ENCODE results near the gene RPA3. TPM values are rescaled to one million over a fixed set of nuclear protein-coding genes. Genes with fewer than 3 reads are reported as not detected.
"Not testable (repeated sequence)": the region's sequence is repeated elsewhere in the genome, so short reads cannot be mapped to it uniquely, and the experiment has no call there.

The RPA3 gene
- total RNA-seq, 1 donor from 2014 or later: 128 TPM

- no peak overlapping the region for H3K27ac Mint-ChIP-seq
- no peak for DNase-seq (ENCODE audit: low spot score)
- Histone ChIP-seq H3F3A (ENCODE audit: low read depth) (peaks cover 11% of the 10 kb centered on the region), H3K27me3 (no peaks in the 10 kb centered on the region), H3K4me2 (no peak overlapping the region), H3K79me2 (ENCODE audit: low read depth) (peaks cover 4% of the 10 kb centered on the region), H3K9ac (no peak overlapping the region), H2AFZ (replicated peaks) (no peak overlapping the region), H3K27ac (no peak overlapping the region), H3K4me1 (peaks cover 4% of the 10 kb centered on the region), H3K36me3 (no peaks in the 10 kb centered on the region), H4K20me1 (ENCODE audit: low read depth) (no peaks in the 10 kb centered on the region), H3K9me3 (ENCODE audit: low read depth) (no peaks in the 10 kb centered on the region), H3K4me3 (no peak overlapping the region)
- peaks cover 3% of the 10 kb centered on the region for H3K36me3 Mint-ChIP-seq
- H3K4me3 Mint-ChIP-seq: no peak overlapping the region
- no peaks in the 10 kb centered on the region for H3K27me3 Mint-ChIP-seq (ENCODE audit: insufficient read depth, low read depth)
- no peaks in the 10 kb centered on the region for H3K9me3 Mint-ChIP-seq
- TF ChIP-seq EZH2phosphoT487 (IDR thresholded peaks at IDR 0.05) (no peak), EZH2 (IDR thresholded peaks at IDR 0.05) (no peak)
- TF ChIP-seq, protein P1, sequence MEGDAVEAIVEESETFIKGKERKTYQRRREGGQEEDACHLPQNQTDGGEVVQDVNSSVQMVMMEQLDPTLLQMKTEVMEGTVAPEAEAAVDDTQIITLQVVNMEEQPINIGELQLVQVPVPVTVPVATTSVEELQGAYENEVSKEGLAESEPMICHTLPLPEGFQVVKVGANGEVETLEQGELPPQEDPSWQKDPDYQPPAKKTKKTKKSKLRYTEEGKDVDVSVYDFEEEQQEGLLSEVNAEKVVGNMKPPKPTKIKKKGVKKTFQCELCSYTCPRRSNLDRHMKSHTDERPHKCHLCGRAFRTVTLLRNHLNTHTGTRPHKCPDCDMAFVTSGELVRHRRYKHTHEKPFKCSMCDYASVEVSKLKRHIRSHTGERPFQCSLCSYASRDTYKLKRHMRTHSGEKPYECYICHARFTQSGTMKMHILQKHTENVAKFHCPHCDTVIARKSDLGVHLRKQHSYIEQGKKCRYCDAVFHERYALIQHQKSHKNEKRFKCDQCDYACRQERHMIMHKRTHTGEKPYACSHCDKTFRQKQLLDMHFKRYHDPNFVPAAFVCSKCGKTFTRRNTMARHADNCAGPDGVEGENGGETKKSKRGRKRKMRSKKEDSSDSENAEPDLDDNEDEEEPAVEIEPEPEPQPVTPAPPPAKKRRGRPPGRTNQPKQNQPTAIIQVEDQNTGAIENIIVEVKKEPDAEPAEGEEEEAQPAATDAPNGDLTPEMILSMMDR (IDR thresholded peaks at IDR 0.05): no peak
- peaks cover 15% of the 10 kb centered on the region for H3K4me1 Mint-ChIP-seq
These were observed 35.5 kb downstream of the RPA3 start for GRCh38 chr7:7682861-7683260.

- H3K4me2 ChIP-seq: no peak overlapping the region
- peaks cover 4% of the 10 kb centered on the region for H3K79me2 ChIP-seq (ENCODE audit: low read depth)
- TF ChIP-seq, protein P1 (IDR thresholded peaks at IDR 0.05): no peak
- TF ChIP-seq EZH2 (IDR thresholded peaks at IDR 0.05) (no peak), EZH2phosphoT487 (IDR thresholded peaks at IDR 0.05) (no peak)
- no peak for DNase-seq (ENCODE audit: low spot score)
- peaks cover 13% of the 10 kb centered on the region for H3F3A ChIP-seq (ENCODE audit: low read depth)
- Mint-ChIP-seq H3K4me3 (no peak overlapping the region), H3K27ac (no peak overlapping the region), H3K9me3 (no peaks in the 10 kb centered on the region), H3K36me3 (peaks cover 6% of the 10 kb centered on the region), H3K27me3 (ENCODE audit: insufficient read depth, low read depth) (no peaks in the 10 kb centered on the region), H3K4me1 (peaks cover 7% of the 10 kb centered on the region)
- H3K9me3 ChIP-seq (ENCODE audit: low read depth): no peaks in the 10 kb centered on the region
- no peak overlapping the region for H2AFZ ChIP-seq (replicated peaks)
- H4K20me1 ChIP-seq (ENCODE audit: low read depth): no peaks in the 10 kb centered on the region
- H3K27me3 ChIP-seq: no peaks in the 10 kb centered on the region
- no peak overlapping the region for H3K9ac ChIP-seq
- H3K4me3 ChIP-seq: no peak overlapping the region
- H3K36me3 ChIP-seq: no peaks in the 10 kb centered on the region
- H3K27ac ChIP-seq: no peak overlapping the region
- peaks cover 2% of the 10 kb centered on the region for H3K4me1 ChIP-seq
These were observed 36.5 kb downstream of the RPA3 start for GRCh38 chr7:7681936-7682329.

- no peak overlapping the region for H3K4me3 Mint-ChIP-seq
- Histone ChIP-seq H3F3A (ENCODE audit: low read depth) (peaks cover 13% of the 10 kb centered on the region), H3K9ac (no peak overlapping the region), H3K27ac (no peak overlapping the region), H3K79me2 (ENCODE audit: low read depth) (peaks cover 4% of the 10 kb centered on the region), H3K4me2 (no peak overlapping the region), H2AFZ (replicated peaks) (no peak overlapping the region), H3K36me3 (no peaks in the 10 kb centered on the region), H3K9me3 (ENCODE audit: low read depth) (no peaks in the 10 kb centered on the region), H3K27me3 (no peaks in the 10 kb centered on the region), H3K4me3 (no peak overlapping the region), H4K20me1 (ENCODE audit: low read depth) (no peaks in the 10 kb centered on the region), H3K4me1 (no peaks in the 10 kb centered on the region)
- H3K9me3 Mint-ChIP-seq: no peaks in the 10 kb centered on the region
- H3K27ac Mint-ChIP-seq: no peak overlapping the region
- H3K36me3 Mint-ChIP-seq: peaks cover 6% of the 10 kb centered on the region
- no peaks in the 10 kb centered on the region for H3K27me3 Mint-ChIP-seq (ENCODE audit: insufficient read depth, low read depth)
- no peak for TF ChIP-seq EZH2 (IDR thresholded peaks at IDR 0.05)
- TF ChIP-seq, protein P1 (IDR thresholded peaks at IDR 0.05): peak; percentile 55
- H3K4me1 Mint-ChIP-seq: peaks cover 2% of the 10 kb centered on the region
- DNase-seq (ENCODE audit: low spot score): peak; percentile 37
These were observed 37.0 kb downstream of the RPA3 start for GRCh38 chr7:7681191-7681935.

- H3K79me2 ChIP-seq (ENCODE audit: low read depth); H3K27ac Mint-ChIP-seq; H3K27me3 Mint-ChIP-seq (ENCODE audit: insufficient read depth, low read depth); H3K4me1 ChIP-seq; H3K4me3 Mint-ChIP-seq; H3K9ac ChIP-seq; H3K27me3 ChIP-seq; H3K4me1 Mint-ChIP-seq; H3K9me3 Mint-ChIP-seq; H3K36me3 ChIP-seq; DNase-seq (ENCODE audit: low spot score); H3K4me2 ChIP-seq; H4K20me1 ChIP-seq (ENCODE audit: low read depth); H3K4me3 ChIP-seq; H3K9me3 ChIP-seq (ENCODE audit: low read depth); H2AFZ ChIP-seq (replicated peaks): not testable (repeated sequence)
- peak overlapping the region; percentile 16 for H3K27ac ChIP-seq
- H3F3A ChIP-seq (ENCODE audit: low read depth): peaks cover 18% of the 10 kb centered on the region
- H3K36me3 Mint-ChIP-seq: peaks cover 14% of the 10 kb centered on the region
These were observed 38.8 kb downstream of the RPA3 start for GRCh38 chr7:7679640-7680039.

All from neural progenitor cell (in vitro differentiated cells).